Tibial nerve (tissue), 3 donors: Measurements from ENCODE around the gene IL21R.

Source experiments
- CTCF ChIP-seq, 5 experiments: fragments of 200-600 bp in 3 of 5; fragments of 450-650 bp in 2 of 5; sonication (generic) in 3 of 5; IDR thresholded peaks; one replicate each; pipeline ENCODE4 v1.5.1; 2016 to 2019; ENCODE audit warnings: antibody characterized with exemption in 5 of 5, mild to moderate bottlenecking in 3 of 5, moderate library complexity in 2 of 5
- POLR2A ChIP-seq, 2 donors: fragments of 450-650 bp; IDR thresholded peaks; one replicate each; pipeline ENCODE4 v1.6.1; 2017; ENCODE audit warnings: antibody characterized with exemption in 2 of 2, mild to moderate bottlenecking in 2 of 2, moderate library complexity in 2 of 2

- no peak for TF ChIP-seq CTCF (IDR thresholded peaks at IDR 0.05)
- TF ChIP-seq POLR2A (IDR thresholded peaks at IDR 0.05), result no peak
Observed at GRCh38 chr16:27498031-27498825, 96.3 kb downstream of the IL21R start.
